Kidney (tissue), 14 donors: ENCODE measurements around the gene NDUFV1. TPM values are rescaled to one million over a fixed set of nuclear protein-coding genes. Genes with fewer than 3 reads are reported as not detected.

ENCODE experiments used
- DNase-seq, 5 donors: peaks; one replicate each; pipeline ENCODE4 v3.0.0-alpha.2; 2013 to 2020
- FAIRE-seq: peaks from 2 replicates; lab custom pipeline; 2012; peaks lifted over from hg19 to GRCh38; lab: Jason Lieb, UNC
- H3K27ac ChIP-seq, 2 donors: one replicate each; pipeline ENCODE4 v1.7.0; 2013; ENCODE audit warnings: low read depth in 2 of 2, low read length in 2 of 2, inconsistent platforms in 1 of 2
- H3K27me3 ChIP-seq: one replicate; pipeline ENCODE4 v1.7.1; 2013; ENCODE audit warnings: low read length, inconsistent platforms; ENCODE audit not compliant: control insufficient read depth, insufficient read depth
- H3K36me3 ChIP-seq, 3 donors: one replicate each; pipeline versions ENCODE4 v1.7.0 to v1.7.1; 2013; ENCODE audit warnings: low read length in 3 of 3, control low read depth in 1 of 3, inconsistent platforms in 1 of 3; ENCODE audit not compliant: insufficient read depth in 3 of 3, control insufficient read depth in 2 of 3
- H3K4me1 ChIP-seq, 3 donors: one replicate each; pipeline versions ENCODE4 v1.7.0 to v1.7.1; 2013; ENCODE audit warnings: low read length in 3 of 3, inconsistent platforms in 1 of 3, low read depth in 1 of 3; ENCODE audit not compliant: control insufficient read depth in 2 of 3, insufficient read depth in 2 of 3
- H3K4me3 ChIP-seq, 3 donors: one replicate each; pipeline versions ENCODE4 v1.7.0 to v1.8.1; 2013; ENCODE audit warnings: low read length in 3 of 3, control low read depth in 1 of 3, inconsistent platforms in 1 of 3
- H3K9ac ChIP-seq, 3 donors: one replicate each; pipeline versions ENCODE4 v1.7.0 to v1.7.1; 2013; ENCODE audit warnings: low read length in 3 of 3, control low read depth in 1 of 3, inconsistent platforms in 1 of 3
- H3K9me3 ChIP-seq, 3 donors: one replicate each; pipeline versions ENCODE4 v1.7.0 to v1.7.1; 2013; ENCODE audit warnings: low read length in 3 of 3, control low read depth in 1 of 3, inconsistent platforms in 1 of 3; ENCODE audit not compliant: control insufficient read depth in 2 of 3, insufficient read depth in 1 of 3
- CTCF ChIP-seq: IDR thresholded peaks from 3 replicates; pipeline ENCODE4 v1.5.1; 2012; ENCODE audit warnings: mild to moderate bottlenecking, moderate library complexity, borderline replicate concordance; ENCODE audit not compliant: insufficient read depth; ENCODE audit errors: extremely low read depth
- intact Hi-C: fragments of 100-400 bp; cut with DNase I; formaldehyde crosslinking; loops from one replicate; pipeline ENCODE4 v1.11.1; 2022
- polyA plus RNA-seq: library from polyadenylated mRNA; stranded (reverse); fragments of 350-450 nt; fragmentation: Illumina TruSeq; extraction: RNeasy Lipid Tissue Mini Kit (QIAGEN cat#74804); gene quantifications from one replicate; pipeline ENCODE4 v1.2.3, GENCODE V29; 2014; ENCODE audit warnings: low read depth, low replicate concordance; ENCODE audit not compliant: insufficient read depth
- total RNA-seq: library from RNA; stranded (reverse); fragmentation: NEBNext Ultra II Directional; extraction: Animal tissue kit (Norgen Biotek cat#: 25700); gene quantifications from one replicate; pipeline ENCODE4 v1.2.1, GENCODE V29; 2021
- donor health status: control.
- donor health status: control.
- donor health status: control.
- donor health status: control.
- donor health status: control.
- donor health status: DM: yes; HTN: yes; CAD: no.
- donor health status: Normal renal cell carcinoma (clear cell type).

NDUFV1 gene
- total and polyA plus RNA-seq, 2 donors from 2014 or later, result 191 to 395 TPM

DNA sequence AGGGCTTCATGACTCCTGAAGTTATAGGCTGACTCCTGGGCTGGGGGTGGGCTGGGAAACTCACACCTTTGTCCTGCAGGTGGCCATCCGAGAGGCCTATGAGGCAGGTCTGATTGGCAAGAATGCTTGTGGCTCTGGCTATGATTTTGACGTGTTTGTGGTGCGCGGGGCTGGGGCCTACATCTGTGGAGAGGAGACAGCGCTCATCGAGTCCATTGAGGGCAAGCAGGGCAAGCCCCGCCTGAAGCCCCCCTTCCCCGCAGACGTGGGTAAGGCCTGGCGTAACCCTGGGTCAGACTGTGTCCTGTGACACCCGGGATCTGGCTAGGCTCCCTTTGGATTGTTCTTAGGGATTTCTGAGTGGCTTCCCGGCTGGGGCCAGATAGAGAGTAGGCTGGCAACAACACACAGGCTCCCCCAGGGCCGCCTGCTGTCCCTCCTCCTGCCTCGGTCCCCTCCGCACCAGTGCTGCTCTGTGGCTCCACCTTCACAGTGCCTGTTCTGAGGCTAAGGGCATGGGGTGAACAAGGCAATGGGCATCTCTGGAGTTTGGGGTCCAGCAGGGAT is 3.6 kb downstream of the NDUFV1 start:
- no peak for TF ChIP-seq CTCF
- no peak overlapping the region for H3K4me3 ChIP-seq
- no peaks in the 10 kb centered on the region for H3K27me3 ChIP-seq
- no peaks in the 10 kb centered on the region for H3K9me3 ChIP-seq
- H3K36me3 ChIP-seq, result peaks cover 0 to 18% (median 16%) of the 10 kb centered on the region in 3 donors
- no peak overlapping the region for H3K27ac ChIP-seq
- intact Hi-C loops, result no loop called here
- no peak for DNase-seq
- H3K9ac ChIP-seq, result no peak overlapping the region
- FAIRE-seq, result no peak
- H3K4me1 ChIP-seq, result peaks cover 0 to 23% (median 0%) of the 10 kb centered on the region in 3 donors

- Histone ChIP-seq H3K4me1 (peaks cover 0 to 24% (median 0%) of the 10 kb centered on the region in 3 donors), H3K27ac (no peak overlapping the region), H3K27me3 (no peaks in the 10 kb centered on the region), H3K4me3 (no peak overlapping the region), H3K36me3 (peaks cover 0 to 18% (median 16%) of the 10 kb centered on the region in 3 donors), H3K9ac (no peak overlapping the region), H3K9me3 (no peaks in the 10 kb centered on the region)
- no peak for TF ChIP-seq CTCF
- peak in 1 of 5 donors; percentile 35 for DNase-seq
- FAIRE-seq, result no peak
- intact Hi-C loops, result no loop called here
Observed at GRCh38 chr11:67611165-67611564, 4.4 kb downstream of the NDUFV1 start.

- Histone ChIP-seq H3K4me1 (peaks cover 0 to 23% (median 0%) of the 10 kb centered on the region in 3 donors), H3K27me3 (no peaks in the 10 kb centered on the region), H3K36me3 (peaks cover 0 to 18% (median 16%) of the 10 kb centered on the region in 3 donors), H3K4me3 (no peak overlapping the region), H3K9me3 (no peaks in the 10 kb centered on the region), H3K27ac (no peak overlapping the region), H3K9ac (no peak overlapping the region)
- intact Hi-C loops, result no loop called here
- FAIRE-seq (no peak), DNase-seq (no peak)
- no peak for TF ChIP-seq CTCF
Observed at GRCh38 chr11:67611704-67612587, 5.2 kb downstream of the NDUFV1 start.
